Gastrocnemius medialis (tissue), 4 donors: ENCODE data around the gene CRTAC1.

Source experiments
- POLR2A ChIP-seq, 2 donors: fragments of 450-650 bp; IDR thresholded peaks; one replicate each; pipeline ENCODE4 v1.6.1; 2017; ENCODE audit warnings: antibody characterized with exemption in 2 of 2, mild to moderate bottlenecking in 2 of 2, moderate library complexity in 2 of 2
- TF ChIP-seq, protein P1 (sequence below), 5 experiments: fragments of 450-650 bp in 3 of 5; fragments of 200-600 bp in 2 of 5; sonication (generic) in 2 of 5; IDR thresholded peaks in 4 of 5; conservative IDR thresholded peaks in 1 of 5; 1 replicate in 4 of 5; 2 replicates in 1 of 5; pipeline ENCODE4 v1.5.1; 2016 to 2019; ENCODE audit warnings: antibody characterized with exemption in 5 of 5, mild to moderate bottlenecking in 3 of 5, moderate library complexity in 3 of 5

- TF ChIP-seq, protein P1, sequence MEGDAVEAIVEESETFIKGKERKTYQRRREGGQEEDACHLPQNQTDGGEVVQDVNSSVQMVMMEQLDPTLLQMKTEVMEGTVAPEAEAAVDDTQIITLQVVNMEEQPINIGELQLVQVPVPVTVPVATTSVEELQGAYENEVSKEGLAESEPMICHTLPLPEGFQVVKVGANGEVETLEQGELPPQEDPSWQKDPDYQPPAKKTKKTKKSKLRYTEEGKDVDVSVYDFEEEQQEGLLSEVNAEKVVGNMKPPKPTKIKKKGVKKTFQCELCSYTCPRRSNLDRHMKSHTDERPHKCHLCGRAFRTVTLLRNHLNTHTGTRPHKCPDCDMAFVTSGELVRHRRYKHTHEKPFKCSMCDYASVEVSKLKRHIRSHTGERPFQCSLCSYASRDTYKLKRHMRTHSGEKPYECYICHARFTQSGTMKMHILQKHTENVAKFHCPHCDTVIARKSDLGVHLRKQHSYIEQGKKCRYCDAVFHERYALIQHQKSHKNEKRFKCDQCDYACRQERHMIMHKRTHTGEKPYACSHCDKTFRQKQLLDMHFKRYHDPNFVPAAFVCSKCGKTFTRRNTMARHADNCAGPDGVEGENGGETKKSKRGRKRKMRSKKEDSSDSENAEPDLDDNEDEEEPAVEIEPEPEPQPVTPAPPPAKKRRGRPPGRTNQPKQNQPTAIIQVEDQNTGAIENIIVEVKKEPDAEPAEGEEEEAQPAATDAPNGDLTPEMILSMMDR (IDR thresholded peaks at IDR 0.05 in 4 of 5, conservative IDR thresholded peaks at IDR 0.05 in 1 of 5), result no peak
- TF ChIP-seq POLR2A (IDR thresholded peaks at IDR 0.05), result no peak
Observed at GRCh38 chr10:97923476-97923875, 106.9 kb downstream of the CRTAC1 start.
